ENCODE measurements around the gene LRRC42. TPM values are rescaled to one million over a fixed set of nuclear protein-coding genes. Genes with fewer than 3 reads are reported as not detected.

LRRC42 gene
- total RNA-seq, 3 donors from 2014 or later, result 11.2 to 20.0 (median 17.7) TPM

- no peak for DNase-seq (ENCODE audit: low spot score in 2 of 2)
- TF ChIP-seq POLR2A (IDR thresholded peaks at IDR 0.05) (no peak), CTCF (IDR thresholded peaks at IDR 0.05) (no peak), POLR2AphosphoS5 (IDR thresholded peaks at IDR 0.05) (no peak)
- intact Hi-C loops (cut with DNase I; ENCODE audit: low total_unique reads), result no loop called here
- Histone ChIP-seq H3K9me3 (no peaks in the 10 kb centered on the region), H3K27ac (no peak overlapping the region), H3K4me3 (no peak overlapping the region), H3K4me1 (no peaks in the 10 kb centered on the region), H3K27me3 (no peaks in the 10 kb centered on the region), H3K36me3 (no peaks in the 10 kb centered on the region)
These were observed 3.8 kb upstream of the LRRC42 start for GRCh38 chr1:53942127-53942957.

GRCh38 chr1:53943090-53943489 lies 3.1 kb upstream of the LRRC42 start:
- Histone ChIP-seq H3K27me3 (no peaks in the 10 kb centered on the region), H3K36me3 (no peaks in the 10 kb centered on the region), H3K4me3 (no peak overlapping the region), H3K4me1 (no peaks in the 10 kb centered on the region), H3K27ac (no peak overlapping the region), H3K9me3 (no peaks in the 10 kb centered on the region)
- intact Hi-C loops (cut with DNase I; ENCODE audit: low total_unique reads), result no loop called here
- DNase-seq (ENCODE audit: low spot score in 2 of 2), result no peak
- TF ChIP-seq POLR2AphosphoS5 (IDR thresholded peaks at IDR 0.05), result no peak
- no peak for TF ChIP-seq CTCF (IDR thresholded peaks at IDR 0.05)
- TF ChIP-seq POLR2A (IDR thresholded peaks at IDR 0.05), result no peak

GRCh38 chr1:53943490-53944043 lies 2.6 kb upstream of the LRRC42 start:
- no peaks in the 10 kb centered on the region for H3K4me1 ChIP-seq
- no peak for DNase-seq (ENCODE audit: low spot score in 2 of 2)
- intact Hi-C loops (cut with DNase I; ENCODE audit: low total_unique reads), result no loop called here
- no peaks in the 10 kb centered on the region for H3K36me3 ChIP-seq
- H3K27ac ChIP-seq, result no peak overlapping the region
- H3K9me3 ChIP-seq, result no peaks in the 10 kb centered on the region
- H3K4me3 ChIP-seq, result no peak overlapping the region
- no peaks in the 10 kb centered on the region for H3K27me3 ChIP-seq
- TF ChIP-seq CTCF (IDR thresholded peaks at IDR 0.05), result no peak
- TF ChIP-seq POLR2AphosphoS5 (IDR thresholded peaks at IDR 0.05), result no peak
- TF ChIP-seq POLR2A (IDR thresholded peaks at IDR 0.05), result no peak

- Histone ChIP-seq H3K9me3 (no peaks in the 10 kb centered on the region), H3K27me3 (no peaks in the 10 kb centered on the region), H3K4me3 (peak overlapping the region; percentile 65 to 78 (median 68)), H3K4me1 (no peaks in the 10 kb centered on the region), H3K36me3 (no peaks in the 10 kb centered on the region), H3K27ac (peak overlapping the region; percentile 83 to 93)
- DNase-seq (ENCODE audit: low spot score in 2 of 2), result no peak
- intact Hi-C loops (cut with DNase I; ENCODE audit: low total_unique reads), result no loop called here
- TF ChIP-seq POLR2AphosphoS5 (IDR thresholded peaks at IDR 0.05) (no peak), POLR2A (IDR thresholded peaks at IDR 0.05) (no peak), CTCF (IDR thresholded peaks at IDR 0.05) (no peak)
These were observed 1.5 kb upstream of the LRRC42 start for GRCh38 chr1:53944469-53945182.

- DNase-seq (ENCODE audit: low spot score in 2 of 2), result no peak
- Histone ChIP-seq H3K4me3 (peak overlapping the region; percentile 65 to 78 (median 68)), H3K27me3 (no peaks in the 10 kb centered on the region), H3K4me1 (no peaks in the 10 kb centered on the region), H3K36me3 (no peaks in the 10 kb centered on the region), H3K9me3 (no peaks in the 10 kb centered on the region), H3K27ac (peak overlapping the region; percentile 83 to 93)
- no peak for TF ChIP-seq CTCF (IDR thresholded peaks at IDR 0.05)
- no peak for TF ChIP-seq POLR2A (IDR thresholded peaks at IDR 0.05)
- no peak for TF ChIP-seq POLR2AphosphoS5 (IDR thresholded peaks at IDR 0.05)
- intact Hi-C loops (cut with DNase I; ENCODE audit: low total_unique reads), result no loop called here
These were observed 1.0 kb upstream of the LRRC42 start for GRCh38 chr1:53945183-53945432.

Measured in breast epithelium (tissue), 4 donors.